Fibroblast of mammary gland (primary cell): Measurements from ENCODE around the gene PTPN4.
"Not testable (repeated sequence)": the region's sequence is repeated elsewhere in the genome, so short reads cannot be mapped to it uniquely, and the experiment has no call there.

Source experiments
- DNase-seq: peaks from one replicate; pipeline ENCODE4 v3.0.0-alpha.2; 2010; ENCODE audit warnings: low read depth
- H3K4me3 ChIP-seq: 2 replicates; pipeline ENCODE4 v1.5.1; 2011; ENCODE audit warnings: low read depth, mild to moderate bottlenecking, low read length, moderate library complexity; ENCODE audit not compliant: control insufficient read depth
- TF ChIP-seq, protein P1 (sequence below): conservative IDR thresholded peaks from 2 replicates; pipeline ENCODE4 v1.5.1; 2011; ENCODE audit warnings: low read depth, low read length, inconsistent platforms; ENCODE audit not compliant: control insufficient read depth, insufficient read depth

PTPN4 gene

DNA sequence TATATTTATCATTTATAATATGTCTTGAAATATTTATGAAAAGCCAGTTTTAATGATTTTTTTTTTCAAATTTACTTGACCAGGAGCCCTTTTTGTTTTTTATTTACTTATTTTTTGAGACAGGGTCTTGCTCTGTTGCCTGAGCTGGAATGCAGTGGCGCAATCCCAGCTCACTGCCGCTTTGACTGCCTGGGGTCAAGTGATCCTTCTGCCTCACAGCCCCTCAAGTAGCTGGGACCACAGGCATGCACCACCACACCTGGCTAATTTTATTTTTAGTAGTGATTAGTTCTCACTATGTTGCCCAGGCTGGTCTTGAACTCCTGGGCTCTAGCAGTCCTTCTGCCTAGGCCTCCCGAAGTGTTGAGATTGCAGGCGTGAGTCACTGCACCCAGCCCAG is 258.8 kb downstream of the PTPN4 start:
- H3K4me3 ChIP-seq = no peak overlapping the region
- DNase-seq = no peak
- TF ChIP-seq, protein P1, sequence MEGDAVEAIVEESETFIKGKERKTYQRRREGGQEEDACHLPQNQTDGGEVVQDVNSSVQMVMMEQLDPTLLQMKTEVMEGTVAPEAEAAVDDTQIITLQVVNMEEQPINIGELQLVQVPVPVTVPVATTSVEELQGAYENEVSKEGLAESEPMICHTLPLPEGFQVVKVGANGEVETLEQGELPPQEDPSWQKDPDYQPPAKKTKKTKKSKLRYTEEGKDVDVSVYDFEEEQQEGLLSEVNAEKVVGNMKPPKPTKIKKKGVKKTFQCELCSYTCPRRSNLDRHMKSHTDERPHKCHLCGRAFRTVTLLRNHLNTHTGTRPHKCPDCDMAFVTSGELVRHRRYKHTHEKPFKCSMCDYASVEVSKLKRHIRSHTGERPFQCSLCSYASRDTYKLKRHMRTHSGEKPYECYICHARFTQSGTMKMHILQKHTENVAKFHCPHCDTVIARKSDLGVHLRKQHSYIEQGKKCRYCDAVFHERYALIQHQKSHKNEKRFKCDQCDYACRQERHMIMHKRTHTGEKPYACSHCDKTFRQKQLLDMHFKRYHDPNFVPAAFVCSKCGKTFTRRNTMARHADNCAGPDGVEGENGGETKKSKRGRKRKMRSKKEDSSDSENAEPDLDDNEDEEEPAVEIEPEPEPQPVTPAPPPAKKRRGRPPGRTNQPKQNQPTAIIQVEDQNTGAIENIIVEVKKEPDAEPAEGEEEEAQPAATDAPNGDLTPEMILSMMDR = no peak

DNA sequence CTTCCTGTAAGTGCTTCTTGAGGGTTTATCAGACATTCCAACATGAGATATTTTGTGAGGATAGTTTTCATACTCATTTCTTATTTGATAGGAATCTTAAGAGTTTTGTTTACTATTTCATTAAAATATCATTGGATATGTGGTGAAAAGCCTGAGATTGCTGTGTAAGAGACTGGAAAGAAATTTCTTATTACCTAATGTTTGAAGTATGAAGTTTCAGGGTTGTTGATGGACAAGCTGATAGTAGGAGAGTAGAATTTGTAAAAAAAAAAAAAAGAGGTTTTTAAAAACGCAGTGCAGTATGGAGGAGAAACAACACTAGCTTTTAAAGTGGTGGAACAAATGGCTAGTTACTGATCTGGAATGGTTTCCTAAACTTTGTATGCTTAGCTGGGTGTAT is 260.8 kb downstream of the PTPN4 start:
- TF ChIP-seq, protein P1 = no peak
- H3K4me3 ChIP-seq = no peak overlapping the region
- no peak for DNase-seq

DNA sequence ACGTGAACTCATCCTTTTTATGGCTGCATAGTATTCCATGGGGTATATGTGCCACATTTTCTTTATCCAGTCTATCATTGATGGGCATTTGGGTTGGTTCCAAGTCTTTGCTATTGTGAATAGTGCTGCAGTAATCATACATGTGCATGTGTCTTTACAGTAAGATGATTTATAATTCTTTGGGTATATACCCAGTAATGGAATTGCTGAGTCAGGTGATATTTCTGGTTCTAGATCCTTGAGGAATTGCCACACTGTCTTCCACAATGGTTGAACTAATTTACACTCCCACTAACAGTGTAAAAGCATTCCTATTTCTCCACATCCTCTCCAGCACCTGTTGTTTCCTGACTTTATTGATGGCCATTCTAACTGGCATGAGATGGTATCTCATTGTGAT is 262.8 kb downstream of the PTPN4 start:
- DNase-seq, H3K4me3 ChIP-seq: not testable (repeated sequence)

DNA sequence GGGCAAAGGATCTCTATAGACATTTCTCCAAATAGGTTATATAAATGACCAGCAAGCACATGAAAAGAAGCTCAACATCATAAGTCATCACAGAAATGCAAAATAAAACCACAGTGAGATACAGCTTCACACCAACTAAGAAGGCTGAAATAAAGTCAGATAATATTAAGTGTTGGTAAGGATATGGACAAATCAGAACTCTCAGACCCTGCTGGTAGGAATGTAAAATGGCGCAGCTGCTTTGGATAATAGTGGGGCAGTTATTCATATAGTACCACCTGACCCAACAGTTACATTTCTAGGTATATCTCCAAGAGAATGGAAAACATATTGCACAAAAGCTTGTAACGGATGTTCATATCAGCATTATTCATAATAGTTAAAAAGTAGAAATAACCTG is 267.2 kb downstream of the PTPN4 start:
- DNase-seq = no peak
- TF ChIP-seq, protein P1 = peak; percentile 35
- H3K4me3 ChIP-seq = no peak overlapping the region

DNA sequence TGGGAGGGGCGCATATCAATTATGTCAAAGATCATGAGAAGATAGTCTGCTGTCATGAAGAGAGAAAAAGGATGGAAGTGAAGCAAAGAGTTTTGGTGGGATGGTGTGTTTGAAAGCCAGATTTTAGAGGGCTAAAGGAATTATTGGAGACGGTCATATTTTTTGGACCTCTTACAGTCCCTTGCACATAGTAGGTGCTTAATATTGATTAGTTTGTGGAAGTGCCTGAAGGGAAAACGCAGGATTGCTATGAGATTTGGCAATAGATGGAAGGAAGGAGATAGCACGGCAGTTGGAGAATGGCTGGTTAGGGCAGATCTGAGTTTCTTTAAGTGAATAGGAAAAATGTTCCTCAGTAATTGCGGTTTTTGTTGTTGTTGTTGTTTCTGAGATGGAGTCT is 269.1 kb downstream of the PTPN4 start:
- no peak overlapping the region for H3K4me3 ChIP-seq
- TF ChIP-seq, protein P1 = no peak
- DNase-seq = no peak

DNA sequence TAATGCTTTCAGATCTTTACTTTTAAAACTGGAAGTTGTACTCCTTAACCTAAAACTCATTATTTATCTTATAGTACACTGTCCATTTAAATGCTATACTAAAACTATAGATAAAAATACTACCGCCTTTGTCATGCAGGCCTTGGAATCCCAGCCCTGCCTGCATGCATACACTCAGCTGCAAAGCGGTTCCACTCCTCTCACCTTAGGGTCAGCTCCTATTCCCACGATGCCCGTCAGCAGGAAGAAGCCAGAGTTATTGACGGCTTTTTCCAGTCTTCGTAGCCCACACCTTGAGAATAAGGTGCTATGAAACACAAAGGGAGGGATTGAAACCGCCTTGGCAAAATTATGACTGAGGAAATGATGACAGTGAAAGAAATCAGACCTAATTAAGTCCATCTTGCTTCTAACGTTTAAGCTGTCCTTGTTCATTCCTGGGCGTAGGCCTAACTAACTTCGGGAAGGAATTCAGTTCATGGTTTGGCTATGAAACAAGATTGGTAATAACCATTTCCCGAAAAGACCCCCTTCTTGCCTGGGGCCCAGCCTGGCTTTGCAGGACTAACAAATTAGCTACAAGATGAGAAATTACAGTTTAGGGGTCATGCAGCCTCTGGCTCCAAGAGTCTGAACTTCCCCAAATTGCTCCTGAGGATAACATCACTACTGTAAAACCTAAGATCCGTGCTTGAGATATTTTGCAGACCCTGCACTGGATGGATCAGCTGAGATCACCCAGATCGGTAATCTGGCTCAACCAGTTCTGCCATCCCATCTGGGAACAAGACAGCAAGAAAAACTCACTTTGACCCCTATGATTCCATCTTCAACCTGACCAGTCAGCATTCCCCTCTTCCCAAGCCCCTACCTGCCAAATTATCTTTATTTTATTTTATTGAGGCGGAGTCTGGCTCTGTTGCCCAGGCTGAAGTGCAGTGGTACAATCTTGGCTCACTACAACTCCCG is 270.2 kb downstream of the PTPN4 start:
- H3K4me3 ChIP-seq = no peak overlapping the region
- TF ChIP-seq, protein P1 = no peak
- no peak for DNase-seq

DNA sequence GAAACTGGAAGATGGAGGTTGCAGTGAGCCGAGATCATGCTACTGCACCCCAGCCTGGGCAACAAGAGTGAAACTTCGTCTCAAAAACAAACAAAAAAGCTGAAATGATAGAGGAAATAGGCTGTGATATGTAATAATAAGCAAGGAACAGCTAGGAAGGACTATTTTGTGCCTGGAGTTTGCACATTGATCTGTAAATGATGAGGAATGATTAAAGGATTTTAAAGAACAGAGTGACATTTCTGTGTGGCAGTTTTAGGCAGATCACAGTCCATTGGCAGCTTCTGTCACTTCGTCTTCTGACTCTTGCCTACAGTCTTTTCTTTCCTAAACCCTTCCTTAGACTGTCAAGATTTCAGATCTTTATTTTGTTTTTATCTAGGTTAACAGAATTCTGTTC is 272.6 kb downstream of the PTPN4 start:
- TF ChIP-seq, protein P1 = no peak
- no peak overlapping the region for H3K4me3 ChIP-seq
- DNase-seq = no peak
